B cell (primary cell): Measurements from ENCODE around the gene GGNBP2. TPM values are rescaled to one million over a fixed set of nuclear protein-coding genes. Genes with fewer than 3 reads are reported as not detected.

Source experiments
- ATAC-seq: fragments of 200-7000 bp; cut with Tn5 transposase; one replicate; pipeline ENCODE4 v1.10.0; 2021; ENCODE audit warnings: low read depth, mild to moderate bottlenecking, moderate number of reproducible peaks, moderate library complexity
- CTCF ChIA-PET: fragments of 350-600 bp; sonication (Branson Sonifier 250); formaldehyde crosslinking; loops from one replicate; lab custom pipeline; 2021; ENCODE audit warnings: antibody characterized with exemption, inconsistent platforms; lab: Charles Lee
- POLR2A ChIA-PET: fragments of 350-600 bp; sonication (Branson Sonifier 250); formaldehyde crosslinking; loops from one replicate; lab custom pipeline; 2021; ENCODE audit warnings: antibody characterized with exemption; lab: Charles Lee
- DNase-seq: peaks from one replicate; pipeline ENCODE4 v3.0.0; 2013
- H2AFZ ChIP-seq: 2 replicates; pipeline ENCODE4 v1.6.1; 2012; ENCODE audit warnings: mild to moderate bottlenecking, low read depth, low read length; ENCODE audit not compliant: insufficient read depth, poor library complexity, severe bottlenecking
- H3K27ac ChIP-seq, 2 donors: 1 replicate in 1 of 2; 2 replicates in 1 of 2; pipeline ENCODE4 v1.5.1; 2012 to 2013; ENCODE audit warnings: low read length in 2 of 2, mild to moderate bottlenecking in 2 of 2, moderate library complexity in 1 of 2
- H3K27me3 ChIP-seq, 4 experiments: fragments of 200-600 bp in 1 of 4; sonication (generic) in 1 of 4; replicated peaks in 1 of 4; 1 replicate in 2 of 4; 2 replicates in 2 of 4; pipeline versions ENCODE4 v1.6.1 to v1.7.0; 2013 to 2016; ENCODE audit warnings: low read length in 3 of 4, mild to moderate bottlenecking in 2 of 4, mixed read lengths in 1 of 4, moderate library complexity in 1 of 4; ENCODE audit not compliant: insufficient read depth in 4 of 4, control insufficient read depth in 3 of 4; ENCODE audit errors: control extremely low read depth in 1 of 4
- H3K36me3 ChIP-seq, 2 experiments: replicated peaks in 1 of 2; 1 replicate in 1 of 2; 2 replicates in 1 of 2; pipeline versions ENCODE4 v1.6.1 to v1.7.1; 2013; ENCODE audit warnings: low read length in 1 of 2; ENCODE audit not compliant: insufficient read depth in 2 of 2, control insufficient read depth in 1 of 2; ENCODE audit errors: control extremely low read depth in 1 of 2, extremely low read depth in 1 of 2
- H3K4me1 ChIP-seq, 2 donors: fragments of 200-600 bp in 1 of 2; sonication (generic) in 1 of 2; 1 replicate in 1 of 2; 2 replicates in 1 of 2; pipeline versions ENCODE4 v1.5.1 to v1.6.1; 2013 to 2017; ENCODE audit warnings: low read length in 2 of 2; ENCODE audit not compliant: control insufficient read depth in 2 of 2, insufficient read depth in 2 of 2
- H3K4me2 ChIP-seq: replicated peaks from 2 replicates; pipeline ENCODE3; 2012; ENCODE audit warnings: mild to moderate bottlenecking, low read depth, low read length; ENCODE audit not compliant: poor library complexity, severe bottlenecking
- H3K4me3 ChIP-seq, 5 experiments: fragments of 200-600 bp in 1 of 5; sonication (generic) in 1 of 5; 1 replicate in 3 of 5; 2 replicates in 2 of 5; pipeline versions ENCODE4 v1.5.1 to v1.7.0; 2011 to 2016; ENCODE audit warnings: low read length in 4 of 5, mild to moderate bottlenecking in 4 of 5, low read depth in 2 of 5, control low read depth in 1 of 5, moderate library complexity in 1 of 5; ENCODE audit not compliant: insufficient read depth in 1 of 5; ENCODE audit errors: control extremely low read depth in 1 of 5, extremely low read depth in 1 of 5
- H3K79me2 ChIP-seq: fragments of 200-600 bp; sonication (generic); one replicate; pipeline ENCODE4 v1.6.0; 2016; ENCODE audit warnings: low read length; ENCODE audit not compliant: control insufficient read depth, insufficient read depth
- H3K9ac ChIP-seq: fragments of 200-600 bp; sonication (generic); 2 replicates; pipeline ENCODE4 v1.6.1; 2017; ENCODE audit warnings: mild to moderate bottlenecking, low read length, moderate library complexity
- H3K9me3 ChIP-seq, 3 donors: one replicate each; pipeline versions ENCODE4 v1.6.1 to v1.7.1; 2013; ENCODE audit warnings: low read length in 2 of 3; ENCODE audit not compliant: control insufficient read depth in 2 of 3, insufficient read depth in 1 of 3; ENCODE audit errors: control extremely low read depth in 1 of 3
- H4K20me1 ChIP-seq: 2 replicates; pipeline ENCODE4 v1.6.0; 2012; ENCODE audit warnings: mild to moderate bottlenecking, low read length; ENCODE audit not compliant: insufficient read depth, control insufficient read depth, poor library complexity, severe bottlenecking
- H3K27ac Mint-ChIP-seq: one replicate; pipeline ENCODE4 v1.8.0; 2021; ENCODE audit warnings: mixed read lengths
- H3K27me3 Mint-ChIP-seq: one replicate; pipeline ENCODE4 v1.8.0; 2021; ENCODE audit warnings: mixed read lengths
- H3K4me1 Mint-ChIP-seq: one replicate; pipeline ENCODE4 v1.8.0; 2021; ENCODE audit warnings: mixed read lengths
- H3K4me3 Mint-ChIP-seq: one replicate; pipeline ENCODE4 v1.8.0; 2021; ENCODE audit warnings: mixed read lengths
- H3K9me3 Mint-ChIP-seq: one replicate; pipeline ENCODE4 v1.8.0; 2022; ENCODE audit warnings: mixed read lengths; ENCODE audit not compliant: insufficient read depth
- EZH2 ChIP-seq: IDR thresholded peaks from 2 replicates; pipeline ENCODE4 v1.6.1; 2012; ENCODE audit warnings: borderline replicate concordance, low read depth, mild to moderate bottlenecking, moderate library complexity, low read length; ENCODE audit not compliant: insufficient read depth, poor library complexity, severe bottlenecking
- WGBS: methylation state at CpG from one replicate; pipeline ENCODE4 v1.1.5; 2013; ENCODE audit warnings: missing lambda C conversion rate; ENCODE audit not compliant: insufficient coverage; 5-methylcytosine and 5-hydroxymethylcytosine counted together
- intact Hi-C: fragments of 100-400 bp; cut with micrococcal nuclease; formaldehyde crosslinking; loops from one replicate; pipeline ENCODE4 v1.10.0; 2022
- polyA plus RNA-seq: library from polyadenylated mRNA; depleted of rRNA; stranded (reverse); fragments of >200 nt; gene quantifications from 2 replicates; pipeline ENCODE4 v1.2.3, GENCODE V29; 2012
- total RNA-seq, 2 donors: library from RNA; stranded (reverse); fragments of 120-200 nt in 1 of 2; gene quantifications; 1 replicate in 1 of 2; 2 replicates in 1 of 2; pipeline versions ENCODE4 v1.2.3 to v1.2.4, GENCODE V29; 2013 to 2022
- TF ChIP-seq, protein P1 (sequence below): fragments of 200-600 bp; IDR thresholded peaks from one replicate; pipeline ENCODE4 v1.8.0; 2022; ENCODE audit warnings: antibody characterized with exemption, mild to moderate bottlenecking

The GGNBP2 gene
- total and polyA plus RNA-seq, 2 donors (not counting 1 experiment from before 2014, with no cell fraction given): 107 to 137 TPM

DNA sequence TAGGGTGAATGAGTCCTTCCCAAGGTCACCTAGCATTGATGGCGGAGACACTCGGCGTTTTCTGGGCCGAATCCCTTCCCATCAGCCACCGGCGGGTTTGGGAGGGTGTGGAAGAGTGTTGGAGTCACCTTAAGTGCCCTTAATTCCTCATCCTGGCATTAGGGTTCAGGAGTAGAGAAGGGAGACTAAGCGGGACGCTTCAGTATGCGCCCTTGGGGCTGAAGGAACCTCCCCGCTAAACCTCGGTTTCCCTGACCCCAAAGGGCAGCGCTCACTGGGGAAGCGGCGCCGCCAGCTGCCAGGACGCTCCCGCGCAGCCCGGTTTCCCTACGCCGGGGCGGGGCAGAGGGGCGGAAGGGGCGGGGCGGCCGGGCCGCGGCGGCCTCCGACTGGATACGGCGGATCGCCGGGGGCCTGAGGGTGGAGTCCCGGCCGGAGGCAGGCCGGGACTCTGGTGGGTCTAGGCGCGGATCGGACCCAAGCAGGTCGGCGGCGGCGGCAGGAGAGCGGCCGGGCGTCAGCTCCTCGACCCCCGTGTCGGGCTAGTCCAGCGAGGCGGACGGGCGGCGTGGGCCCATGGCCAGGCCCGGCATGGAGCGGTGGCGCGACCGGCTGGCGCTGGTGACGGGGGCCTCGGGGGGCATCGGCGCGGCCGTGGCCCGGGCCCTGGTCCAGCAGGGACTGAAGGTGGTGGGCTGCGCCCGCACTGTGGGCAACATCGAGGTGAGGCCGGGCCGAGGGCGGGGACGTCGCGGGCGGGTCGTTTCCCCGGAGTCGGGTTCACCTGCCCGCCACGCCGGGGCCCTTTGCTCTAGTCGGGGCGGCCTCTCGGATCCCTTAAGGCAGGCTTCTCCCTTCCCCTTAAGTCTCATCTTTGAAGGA, 47.0 kb downstream of the GGNBP2 start, which contains the start of gene DHRS11:
Gene DHRS11 (plus strand): TSS at position 446 of the 882 bp plus-strand sequence. CDS start 131 bp downstream, at position 577.
- ChIA-PET POLR2A (interaction anchor here (0.6 to 2.3 kb wide), 2 partner anchors 10 to 15 kb away, joined by 4 to 8 read pairs; partner anchors contain the start of gene MRM1), CTCF (interaction anchor here (1.0 to 3.5 kb wide), 3 partner anchors 9 to 12 kb away, joined by 4 to 16 read pairs (median 7); partner anchors contain the start of gene MRM1)
- Histone ChIP-seq H3K9me3 (no peaks in the 10 kb centered on the region), H4K20me1 (peaks cover 5% of the 10 kb centered on the region), H3K4me3 (peak within 1 kb of the TSS in 4 of 5 experiments; percentile 41 to 67 (median 61)), H3K9ac (peak within 1 kb of the TSS; percentile 79), H3K4me1 (peaks cover 11 to 13% of the 10 kb centered on the region in 2 donors), H3K27ac (peak within 1 kb of the TSS; percentile 14 to 70), H3K27me3 (peaks cover 0 to 10% (median 0%) of the 10 kb centered on the region in 4 experiments), H3K4me2 (peak within 1 kb of the TSS; percentile 93), H3K79me2 (peaks cover 5% of the 10 kb centered on the region), H2AFZ (peak within 1 kb of the TSS; percentile 77), H3K36me3 (peaks cover 3 to 27% of the 10 kb centered on the region in 2 experiments)
- Mint-ChIP-seq H3K27ac (peak within 1 kb of the TSS; percentile 61), H3K27me3 (no peaks in the 10 kb centered on the region), H3K4me3 (peak within 1 kb of the TSS; percentile 75), H3K9me3 (no peaks in the 10 kb centered on the region), H3K4me1 (peaks cover 20% of the 10 kb centered on the region)
- TF ChIP-seq, protein P1, sequence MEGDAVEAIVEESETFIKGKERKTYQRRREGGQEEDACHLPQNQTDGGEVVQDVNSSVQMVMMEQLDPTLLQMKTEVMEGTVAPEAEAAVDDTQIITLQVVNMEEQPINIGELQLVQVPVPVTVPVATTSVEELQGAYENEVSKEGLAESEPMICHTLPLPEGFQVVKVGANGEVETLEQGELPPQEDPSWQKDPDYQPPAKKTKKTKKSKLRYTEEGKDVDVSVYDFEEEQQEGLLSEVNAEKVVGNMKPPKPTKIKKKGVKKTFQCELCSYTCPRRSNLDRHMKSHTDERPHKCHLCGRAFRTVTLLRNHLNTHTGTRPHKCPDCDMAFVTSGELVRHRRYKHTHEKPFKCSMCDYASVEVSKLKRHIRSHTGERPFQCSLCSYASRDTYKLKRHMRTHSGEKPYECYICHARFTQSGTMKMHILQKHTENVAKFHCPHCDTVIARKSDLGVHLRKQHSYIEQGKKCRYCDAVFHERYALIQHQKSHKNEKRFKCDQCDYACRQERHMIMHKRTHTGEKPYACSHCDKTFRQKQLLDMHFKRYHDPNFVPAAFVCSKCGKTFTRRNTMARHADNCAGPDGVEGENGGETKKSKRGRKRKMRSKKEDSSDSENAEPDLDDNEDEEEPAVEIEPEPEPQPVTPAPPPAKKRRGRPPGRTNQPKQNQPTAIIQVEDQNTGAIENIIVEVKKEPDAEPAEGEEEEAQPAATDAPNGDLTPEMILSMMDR: no peak
- TF ChIP-seq EZH2: no peak
- 4% methylated on average over 86 of the region's 87 CpGs for WGBS
- ATAC-seq (peak; percentile 98), DNase-seq (peak; percentile 79)
- intact Hi-C loops: loop anchor here (1.0 to 2.0 kb wide), 3 partner anchors 10 to 57 kb away; partner anchors contain the start of genes MRM1, MYO19 and PIGW
